Keratinocyte (primary cell): Measurements from ENCODE around the gene IFT22. TPM values are rescaled to one million over a fixed set of nuclear protein-coding genes. Genes with fewer than 3 reads are reported as not detected.
"Not testable (repeated sequence)": the region's sequence is repeated elsewhere in the genome, so short reads cannot be mapped to it uniquely, and the experiment has no call there.

Source experiments
- DNase-seq: peaks from one replicate; pipeline ENCODE4 v3.0.0-alpha.2; 2011; ENCODE audit warnings: low read depth, missing footprints, low spot score
- FAIRE-seq: peaks from 2 replicates; lab custom pipeline; 2011; peaks lifted over from hg19 to GRCh38; lab: Jason Lieb, UNC
- H2AFZ ChIP-seq: 2 replicates; pipeline ENCODE4 v1.6.0; 2012; ENCODE audit warnings: low read length, control low read depth, inconsistent platforms; ENCODE audit not compliant: control insufficient read depth
- H3K27ac ChIP-seq: 2 replicates; pipeline ENCODE4 v1.5.1; 2011; ENCODE audit warnings: low read length; ENCODE audit not compliant: control insufficient read depth, insufficient read depth
- H3K27me3 ChIP-seq: 3 replicates; pipeline ENCODE4 v1.6.0; 2011; ENCODE audit warnings: low read length; ENCODE audit not compliant: control insufficient read depth, insufficient read depth; ENCODE audit errors: extremely low read depth
- H3K36me3 ChIP-seq, 2 experiments: 2 replicates in 1 of 2; 3 replicates in 1 of 2; pipeline ENCODE4 v1.5.1; 2011; ENCODE audit warnings: low read length in 2 of 2, mild to moderate bottlenecking in 1 of 2; ENCODE audit not compliant: control insufficient read depth in 2 of 2, insufficient read depth in 2 of 2; ENCODE audit errors: extremely low read depth in 1 of 2
- H3K4me1 ChIP-seq: 3 replicates; pipeline ENCODE4 v1.5.1; 2011; ENCODE audit warnings: low read length; ENCODE audit not compliant: control insufficient read depth, insufficient read depth; ENCODE audit errors: extremely low read depth
- H3K4me2 ChIP-seq: 3 replicates; pipeline ENCODE4 v1.6.0; 2011; ENCODE audit warnings: low read depth, low read length; ENCODE audit not compliant: control insufficient read depth, insufficient read depth; ENCODE audit errors: extremely low read depth
- H3K4me3 ChIP-seq, 3 experiments: fragments of 200-600 bp in 1 of 3; sonication (generic) in 1 of 3; 2 replicates in 2 of 3; 3 replicates in 1 of 3; pipeline ENCODE4 v1.5.1; 2011 to 2016; ENCODE audit warnings: low read length in 3 of 3, mild to moderate bottlenecking in 3 of 3, control low read depth in 2 of 3, inconsistent platforms in 1 of 3, low read depth in 1 of 3, mixed read lengths in 1 of 3, mixed run types in 1 of 3, moderate library complexity in 1 of 3; ENCODE audit not compliant: control insufficient read depth in 2 of 3, insufficient read depth in 2 of 3; ENCODE audit errors: extremely low read depth in 1 of 3
- H3K79me2 ChIP-seq: 2 replicates; pipeline ENCODE4 v1.6.0; 2012; ENCODE audit warnings: low read length; ENCODE audit not compliant: control insufficient read depth, insufficient read depth
- H3K9ac ChIP-seq: 3 replicates; pipeline ENCODE4 v1.6.0; 2011; ENCODE audit warnings: low read length; ENCODE audit not compliant: control insufficient read depth, insufficient read depth; ENCODE audit errors: extremely low read depth
- H3K9me1 ChIP-seq: 3 replicates; pipeline ENCODE4 v1.6.0; 2011; ENCODE audit warnings: low read length; ENCODE audit not compliant: control insufficient read depth, insufficient read depth; ENCODE audit errors: extremely low read depth
- H3K9me3 ChIP-seq: 2 replicates; pipeline ENCODE4 v1.5.1; 2012; ENCODE audit warnings: low read depth, low read length; ENCODE audit not compliant: control insufficient read depth
- H4K20me1 ChIP-seq: 3 replicates; pipeline ENCODE4 v1.6.0; 2011; ENCODE audit warnings: low read length; ENCODE audit not compliant: control insufficient read depth, insufficient read depth; ENCODE audit errors: extremely low read depth
- CTCF ChIP-seq, 3 experiments: IDR thresholded peaks in 1 of 3; conservative IDR thresholded peaks in 1 of 3; optimal IDR thresholded peaks in 1 of 3; 2 replicates in 2 of 3; 3 replicates in 1 of 3; pipeline versions ENCODE3 to v1.5.1; 2011; ENCODE audit warnings: low read length in 3 of 3, mild to moderate bottlenecking in 3 of 3, moderate library complexity in 2 of 3, control low read depth in 1 of 3, inconsistent platforms in 1 of 3; ENCODE audit not compliant: insufficient read depth in 2 of 3; ENCODE audit errors: extremely low read depth in 1 of 3
- EZH2 ChIP-seq: IDR thresholded peaks from one replicate; pipeline ENCODE4 v1.6.1; 2012; ENCODE audit warnings: inconsistent platforms, mild to moderate bottlenecking, low read length, moderate library complexity
- dilution Hi-C: fragments of 300-500 bp; cut with MboI; formaldehyde crosslinking; loops from one replicate; pipeline ENCODE4 v1.7.0; 2020; ENCODE audit warnings: low sequenced_read_pairs; ENCODE audit not compliant: extremely low pct_ligation_motif_present
- polyA plus RNA-seq, 5 experiments: library from polyadenylated mRNA; depleted of rRNA in 3 of 5; stranded (reverse) in 3 of 5; stranded (forward) in 1 of 5; unstranded in 1 of 5; fragments of >200 nt; gene quantifications; 1 replicate in 1 of 5; 2 replicates in 3 of 5; 3 replicates in 1 of 5; pipeline versions ENCODE4 v1.2.1 to v1.2.3, GENCODE V29; 2011 to 2012; ENCODE audit warnings: missing spikeins in 2 of 5, low read depth in 1 of 5, low replicate concordance in 1 of 5

IFT22 gene
- polyA plus RNA-seq, 1 donor (not counting 4 experiments of a cell fraction or from before 2014, with no cell fraction given), result 29.4 TPM

- H3K27ac ChIP-seq, result no peak overlapping the region
- no peak overlapping the region for H3K9ac ChIP-seq
- no peaks in the 10 kb centered on the region for H4K20me1 ChIP-seq
- no peaks in the 10 kb centered on the region for H3K27me3 ChIP-seq
- no peak overlapping the region for H2AFZ ChIP-seq
- H3K36me3 ChIP-seq, result no peaks in the 10 kb centered on the region
- H3K79me2 ChIP-seq, result no peaks in the 10 kb centered on the region
- no peaks in the 10 kb centered on the region for H3K4me1 ChIP-seq
- no peak for TF ChIP-seq CTCF (optimal IDR thresholded peaks at IDR 0.05 in 1 of 3, IDR thresholded peaks at IDR 0.05 in 1 of 3, conservative IDR thresholded peaks at IDR 0.05 in 1 of 3; ENCODE audit: extremely low read depth in 1 of 3, insufficient read depth in 2 of 3, low read length in 3 of 3)
- H3K4me2 ChIP-seq, result no peak overlapping the region
- no peaks in the 10 kb centered on the region for H3K9me1 ChIP-seq
- H3K9me3 ChIP-seq, result no peaks in the 10 kb centered on the region
- FAIRE-seq (no peak), DNase-seq (no peak)
- dilution Hi-C loops, result no loop called here
- H3K4me3 ChIP-seq, result no peak overlapping the region
Measured at GRCh38 chr7:101269664-101270063, 51.9 kb downstream of the IFT22 start.

DNA sequence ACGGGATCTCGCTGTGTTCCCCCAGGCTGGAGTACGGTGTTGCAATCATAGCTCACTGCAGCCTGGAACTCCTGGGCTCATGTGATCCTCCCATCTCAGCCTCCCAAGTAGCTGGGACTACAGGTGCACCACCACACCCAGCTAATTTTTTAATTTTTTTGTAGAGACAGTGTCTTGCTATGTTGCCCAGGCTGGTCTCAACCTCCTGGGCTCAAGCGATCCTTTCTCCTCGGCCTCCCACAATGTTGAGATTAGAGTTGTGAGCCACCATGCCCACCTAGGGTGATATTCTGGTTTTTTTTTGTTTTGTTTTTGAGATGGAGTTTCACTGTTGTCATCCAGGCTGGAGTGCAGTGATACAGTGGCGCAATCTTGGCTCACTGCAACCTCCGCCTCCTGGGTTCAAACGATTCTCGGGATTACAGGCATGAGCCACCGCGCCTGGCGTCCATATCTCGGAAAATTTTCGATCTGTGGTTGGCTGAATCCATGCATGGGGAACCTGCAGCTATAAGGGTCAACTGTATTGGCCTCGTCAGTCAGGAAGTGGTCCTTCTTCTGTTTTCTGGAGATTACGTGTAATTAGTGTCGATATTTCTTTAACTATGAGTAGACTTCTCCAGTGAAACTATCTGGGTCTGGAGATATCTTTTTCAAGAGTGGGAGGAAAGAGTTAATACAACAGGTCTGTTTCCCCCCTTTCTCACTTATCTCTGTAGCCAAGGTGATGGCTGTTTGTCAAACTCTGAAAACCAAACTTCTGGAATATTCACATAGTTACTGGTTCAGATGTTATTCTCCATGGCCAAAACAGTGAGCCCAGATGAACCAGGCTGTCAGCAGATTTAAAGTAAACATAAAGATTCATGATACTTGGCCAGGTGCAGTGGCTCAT lies 55.7 kb downstream of the IFT22 start:
- no peaks in the 10 kb centered on the region for H3K79me2 ChIP-seq
- no peak overlapping the region for H2AFZ ChIP-seq
- H3K4me3 ChIP-seq, result no peak overlapping the region
- TF ChIP-seq CTCF (optimal IDR thresholded peaks at IDR 0.05 in 1 of 3, IDR thresholded peaks at IDR 0.05 in 1 of 3, conservative IDR thresholded peaks at IDR 0.05 in 1 of 3; ENCODE audit: extremely low read depth in 1 of 3, insufficient read depth in 2 of 3, low read length in 3 of 3) (no peak), EZH2 (no peak)
- no peaks in the 10 kb centered on the region for H3K36me3 ChIP-seq
- H4K20me1 ChIP-seq, result no peaks in the 10 kb centered on the region
- DNase-seq (no peak), FAIRE-seq (no peak)
- H3K9ac ChIP-seq, result no peak overlapping the region
- no peaks in the 10 kb centered on the region for H3K9me1 ChIP-seq
- H3K27me3 ChIP-seq, result no peaks in the 10 kb centered on the region
- dilution Hi-C loops, result no loop called here
- H3K4me2 ChIP-seq, result no peak overlapping the region
- H3K9me3 ChIP-seq, result no peaks in the 10 kb centered on the region
- no peaks in the 10 kb centered on the region for H3K4me1 ChIP-seq
- no peak overlapping the region for H3K27ac ChIP-seq

- H3K4me3 ChIP-seq, H3K9ac ChIP-seq, DNase-seq, H2AFZ ChIP-seq, dilution Hi-C loops, FAIRE-seq, H3K27me3 ChIP-seq, H3K4me2 ChIP-seq, H3K36me3 ChIP-seq, H3K27ac ChIP-seq, H3K9me1 ChIP-seq, H3K9me3 ChIP-seq, H4K20me1 ChIP-seq, H3K79me2 ChIP-seq, H3K4me1 ChIP-seq: not testable (repeated sequence)
Measured at GRCh38 chr7:101264102-101264706, 57.4 kb downstream of the IFT22 start.
